Measurements from ENCODE around the gene ENTPD2.

- TF ChIP-seq CTCF (conservative IDR thresholded peaks at IDR 0.05; ENCODE audit: low read length) (no peak), EZH2phosphoT487 (IDR thresholded peaks at IDR 0.05; ENCODE audit: borderline replicate concordance, low read depth, low read length) (no peak)
These were observed 10.8 kb downstream of the ENTPD2 start for GRCh38 chr9:137042751-137043727.

Data from OCI-LY7 (cell line).